ENCODE results near the gene BASP1. TPM values are rescaled to one million over a fixed set of nuclear protein-coding genes. Genes with fewer than 3 reads are reported as not detected.
A peak's percentile ranks its signal among the peaks of the same experiment; 100 is the strongest.
"Not testable (repeated sequence)": the region's sequence is repeated elsewhere in the genome, so short reads cannot be mapped to it uniquely, and the experiment has no call there.

BASP1 gene
- total RNA-seq, 2 donors from 2014 or later: 3.7 to 5.0 TPM

DNA sequence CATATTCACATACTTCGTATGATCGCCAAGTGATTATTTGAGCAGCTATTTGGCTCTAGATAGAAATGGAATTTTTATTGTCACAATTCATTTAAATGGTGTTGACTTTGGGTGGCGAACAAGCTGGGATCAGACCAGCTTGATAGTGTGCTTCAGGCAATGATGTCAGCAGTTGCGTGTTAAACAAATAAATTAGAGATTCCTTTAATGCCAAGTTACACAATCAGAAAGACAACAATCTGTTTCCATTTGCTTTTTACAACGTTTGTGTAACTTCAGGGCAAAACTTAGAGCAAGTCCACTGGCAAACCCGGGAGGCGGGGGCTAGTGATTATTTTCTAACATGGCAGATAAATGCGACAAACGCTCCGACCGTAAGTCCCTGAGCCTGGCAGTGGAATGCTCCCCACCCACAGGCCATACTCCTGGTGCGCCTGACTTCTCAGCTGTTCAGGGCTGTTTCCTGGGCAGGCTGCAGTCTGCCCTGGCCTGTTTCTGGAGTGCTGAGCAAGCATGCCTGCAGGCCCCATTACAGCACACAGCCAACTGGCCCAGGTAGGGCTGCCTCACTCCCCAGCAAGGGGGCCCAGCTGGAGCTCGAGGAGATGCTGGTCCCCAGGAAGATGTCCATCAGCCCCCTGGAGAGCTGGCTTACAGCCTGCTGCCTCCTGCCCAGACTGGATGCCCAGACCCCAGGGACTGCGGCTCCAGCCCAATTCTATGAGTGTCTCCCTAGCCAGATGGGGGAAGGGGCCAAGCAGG lies 88.7 kb downstream of the BASP1 start:
- intact Hi-C loops (cut with DNase I, micrococcal nuclease): no loop called here
- DNase-seq: peak; percentile 53 to 59
- peak; percentile 97 for ATAC-seq

DNA sequence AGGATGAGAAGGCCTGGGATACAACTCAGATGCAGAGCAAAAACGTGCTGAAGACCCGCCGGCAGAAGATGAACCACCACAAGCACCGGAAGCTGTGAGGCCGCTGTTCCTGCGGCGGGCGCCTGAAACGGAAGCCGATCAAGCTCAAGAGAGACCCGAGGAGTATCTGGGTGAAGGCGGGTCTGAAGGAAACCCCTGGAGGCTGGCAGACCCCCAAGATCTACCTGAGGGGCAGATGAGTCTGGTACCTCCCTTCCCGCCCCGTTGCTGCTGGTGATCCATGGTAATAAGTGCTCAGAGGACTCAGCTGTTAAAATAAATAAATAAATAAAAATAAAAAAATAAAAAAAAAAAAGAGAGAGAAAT lies 89.3 kb downstream of the BASP1 start:
- no peak for ATAC-seq
- no peak for DNase-seq
- intact Hi-C loops (cut with DNase I, micrococcal nuclease): no loop called here

DNA sequence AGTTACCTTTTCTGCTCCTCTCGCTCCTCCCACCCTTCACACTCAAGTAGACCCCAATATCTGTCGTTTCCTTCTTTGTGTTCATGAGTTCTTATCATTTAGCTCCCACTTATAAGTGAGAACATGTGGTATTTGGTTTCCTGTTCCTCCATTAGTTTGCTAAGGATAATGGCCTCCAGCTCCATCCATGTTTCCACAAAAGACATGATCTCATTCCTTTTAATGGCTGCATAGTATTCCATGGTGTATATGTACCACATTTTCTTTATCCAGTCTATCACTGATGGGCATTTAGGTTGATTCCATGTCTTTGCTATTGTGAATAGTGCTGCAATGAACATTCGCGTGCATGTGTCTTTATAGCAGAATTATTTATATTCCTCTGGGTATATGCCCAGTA lies 90.0 kb downstream of the BASP1 start:
- intact Hi-C loops (cut with DNase I, micrococcal nuclease); ATAC-seq; DNase-seq: not testable (repeated sequence)

DNA sequence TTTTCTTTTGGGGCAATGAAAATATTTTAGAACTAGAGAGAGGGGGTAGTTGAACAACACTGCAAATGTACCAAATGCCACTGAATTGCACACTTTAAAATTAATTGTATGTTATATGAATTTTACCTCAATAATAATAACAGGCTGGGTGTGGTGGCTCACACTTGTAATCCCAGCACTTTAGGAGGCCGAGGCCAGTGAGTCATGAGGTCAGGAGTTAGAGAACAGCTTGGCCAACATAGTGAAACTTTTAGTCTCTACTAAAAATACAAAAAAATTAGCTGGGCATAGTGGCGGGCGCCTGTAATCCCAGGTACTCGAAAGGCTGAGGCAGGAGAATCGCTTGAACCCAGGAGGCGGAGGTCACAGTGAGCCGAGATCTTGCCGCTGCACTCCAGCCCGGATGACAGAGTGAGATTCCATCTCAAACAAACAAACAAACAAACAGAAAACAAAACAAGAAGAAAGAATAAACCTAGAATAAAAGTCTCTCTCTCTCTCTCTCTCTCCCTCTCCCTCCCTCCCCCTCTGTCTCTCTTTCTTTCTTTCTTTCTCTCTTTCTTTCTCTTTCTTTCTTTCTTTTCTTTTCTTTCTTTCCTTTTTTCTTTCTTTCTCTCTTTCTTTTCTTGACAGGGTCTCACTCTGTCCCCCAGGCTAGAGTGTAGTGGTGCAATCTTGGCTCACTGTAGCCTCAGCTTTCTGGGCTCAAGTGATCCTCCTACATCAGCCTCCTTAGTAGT lies 91.1 kb downstream of the BASP1 start:
- intact Hi-C loops (cut with DNase I, micrococcal nuclease): no loop called here
- ATAC-seq: no peak

DNA sequence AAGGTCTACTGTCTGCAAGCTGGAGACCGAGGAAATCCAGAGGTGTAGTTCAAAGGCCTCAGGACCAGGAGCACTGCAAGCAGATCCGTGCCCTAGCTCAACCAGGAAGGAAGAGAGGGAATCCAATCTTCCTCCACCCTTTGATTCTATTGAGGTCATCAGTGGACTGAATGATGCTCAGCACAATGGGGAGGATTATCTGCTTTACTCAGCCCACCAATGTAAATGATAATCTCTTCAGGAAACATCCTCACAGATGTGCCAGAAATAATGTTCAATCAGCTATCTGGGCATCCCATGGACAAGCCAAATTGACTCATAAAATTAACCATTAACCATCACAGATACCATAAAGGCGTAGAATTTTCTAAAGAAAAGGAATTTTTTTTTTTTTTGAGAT lies 92.0 kb downstream of the BASP1 start:
- intact Hi-C loops (cut with DNase I, micrococcal nuclease): no loop called here
- ATAC-seq (no peak), DNase-seq (no peak)

More for the DNA sequence above, 91.1 kb downstream of the BASP1 start:
- DNase-seq: no peak

DNA sequence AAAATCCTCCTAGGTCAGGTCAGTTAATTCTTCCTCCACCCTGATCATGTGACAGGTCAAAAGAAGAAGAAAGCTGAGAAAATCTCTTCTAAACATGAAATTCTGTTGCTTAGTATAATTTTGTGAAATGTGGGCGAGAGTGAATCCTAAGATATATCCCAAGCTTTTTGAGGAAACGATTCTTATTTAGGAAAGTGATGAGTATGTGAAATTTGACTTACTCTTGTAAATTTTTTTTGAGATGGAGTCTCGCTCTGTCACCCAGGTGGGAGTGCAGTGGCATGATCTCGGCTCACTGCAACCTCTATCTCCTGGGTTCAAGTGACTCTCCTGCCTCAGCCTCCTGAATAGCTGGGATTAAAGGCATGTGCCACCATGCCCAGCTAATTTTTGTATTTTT lies 93.1 kb downstream of the BASP1 start:
- intact Hi-C loops (cut with DNase I, micrococcal nuclease); DNase-seq; ATAC-seq: not testable (repeated sequence)

DNA sequence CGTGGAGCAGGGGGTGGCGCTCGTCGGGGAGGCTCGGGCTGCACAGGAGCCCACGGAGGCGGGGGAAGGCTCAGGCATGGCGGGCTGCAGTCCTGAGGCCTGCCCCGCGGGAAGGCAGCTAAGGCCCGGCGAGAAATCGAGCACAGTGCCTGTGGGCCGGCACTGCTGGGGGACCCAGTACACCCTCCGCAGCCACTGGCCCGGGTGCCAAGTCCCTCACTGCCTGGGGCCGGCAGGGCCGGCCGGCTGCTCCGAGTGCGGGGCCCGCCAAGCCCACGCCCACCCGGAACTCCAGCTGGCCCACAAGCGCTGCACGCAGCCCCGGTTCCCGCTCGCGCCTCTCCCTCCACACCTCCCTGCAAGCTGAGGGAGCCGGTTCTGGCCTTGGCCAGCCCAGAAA lies 94.4 kb downstream of the BASP1 start:
- ATAC-seq; intact Hi-C loops (cut with DNase I, micrococcal nuclease); DNase-seq: not testable (repeated sequence)

DNA sequence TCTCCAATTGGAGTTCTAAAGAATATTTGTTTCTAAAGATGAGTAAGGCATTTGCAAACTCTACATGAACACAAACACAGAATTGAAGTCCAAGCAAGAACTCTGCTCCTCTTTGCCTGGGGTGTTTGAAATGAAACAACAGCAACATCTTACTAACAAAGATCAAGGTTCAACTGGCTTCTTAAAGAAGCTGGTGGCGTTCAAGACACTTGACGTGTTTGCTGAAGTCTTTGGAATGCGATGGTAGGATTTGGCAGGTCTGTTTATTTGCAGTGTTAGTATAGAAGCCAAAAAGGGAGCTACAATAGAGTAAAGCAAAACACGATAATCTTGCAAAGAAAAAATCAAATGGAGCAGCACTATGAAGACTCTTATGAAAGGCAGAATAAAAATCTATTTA lies 94.9 kb downstream of the BASP1 start:
- DNase-seq (no peak), ATAC-seq (no peak)
- intact Hi-C loops (cut with DNase I, micrococcal nuclease): no loop called here

DNA sequence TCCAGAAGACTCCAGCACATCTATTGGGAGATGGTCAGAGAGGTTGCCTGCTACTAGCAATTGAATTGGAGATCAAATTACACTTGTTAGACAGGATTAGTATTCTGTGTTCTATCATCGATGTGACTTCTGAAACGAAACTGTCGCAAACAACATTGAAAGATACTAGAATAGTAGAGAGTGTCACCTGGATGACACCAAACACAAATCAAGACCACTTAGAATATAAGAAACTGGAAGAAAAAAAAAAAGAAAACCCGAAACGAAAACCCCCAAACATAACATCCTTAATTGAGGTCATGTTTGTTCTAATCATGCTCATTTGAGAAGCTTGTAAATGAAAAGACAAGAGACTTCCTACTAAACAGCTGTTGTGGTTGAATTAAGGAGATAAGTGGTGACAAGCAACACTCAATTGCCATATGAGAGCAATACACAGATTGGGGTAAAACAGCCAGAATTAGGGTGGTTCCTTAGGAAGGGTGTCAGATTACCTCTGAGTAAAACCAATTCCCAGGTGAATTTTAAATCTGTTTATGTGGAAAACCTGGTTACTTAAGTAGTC lies 97.6 kb downstream of the BASP1 start:
- no peak for DNase-seq
- intact Hi-C loops (cut with DNase I, micrococcal nuclease): no loop called here
- ATAC-seq: no peak

DNA sequence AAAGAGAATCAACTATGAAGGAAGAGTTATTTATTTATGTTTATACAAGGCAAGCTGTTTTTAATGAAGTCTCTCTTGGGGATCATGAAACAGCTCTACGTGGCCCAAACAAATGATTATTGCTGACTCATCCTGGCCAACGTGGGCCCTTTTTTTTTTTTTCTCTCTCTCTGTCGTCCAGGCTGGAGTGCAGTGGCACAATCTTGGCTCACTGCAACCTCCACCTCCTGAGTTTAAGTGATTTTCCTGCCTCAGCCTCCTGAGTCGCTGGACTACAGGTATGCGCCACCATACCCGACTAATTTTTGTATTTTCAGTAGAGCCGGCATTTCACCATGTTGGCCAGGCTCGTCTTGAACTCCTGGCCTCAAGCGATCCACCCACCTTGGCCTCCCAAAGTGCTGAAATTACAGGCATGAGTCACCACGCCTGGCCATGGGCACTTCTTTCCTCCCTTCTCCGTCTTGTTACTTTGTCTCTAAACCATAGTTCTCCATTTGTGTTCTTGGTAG lies 98.3 kb downstream of the BASP1 start:
- DNase-seq: no peak
- intact Hi-C loops (cut with DNase I, micrococcal nuclease): no loop called here

DNA sequence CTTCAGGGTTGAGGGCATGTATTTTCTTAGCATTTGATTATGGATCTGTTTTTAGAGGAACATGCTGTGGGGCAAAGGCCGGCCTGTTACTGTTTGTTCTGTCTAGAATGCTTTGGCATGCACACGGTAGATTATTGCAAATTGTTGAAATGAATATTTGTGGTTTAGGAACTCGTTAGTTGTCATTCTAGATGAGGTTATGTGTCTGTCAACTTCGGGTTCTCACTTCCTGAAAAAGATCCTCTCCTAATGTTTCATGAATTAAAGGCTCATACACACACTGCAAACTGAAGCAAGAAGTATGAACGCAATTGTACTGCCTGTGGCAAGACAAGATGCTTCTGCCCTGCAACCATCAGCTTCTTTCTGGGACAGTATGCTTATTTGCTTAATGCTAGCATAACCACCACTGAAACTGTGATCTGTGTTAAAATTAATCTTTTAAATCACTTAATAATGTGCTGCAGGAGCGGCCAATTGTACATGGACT lies 99.6 kb downstream of the BASP1 start:
- DNase-seq (no peak), ATAC-seq (peak; percentile 40)
- intact Hi-C loops (cut with DNase I, micrococcal nuclease): no loop called here

More for the DNA sequence above, 98.3 kb downstream of the BASP1 start:
- ATAC-seq: no peak

DNA sequence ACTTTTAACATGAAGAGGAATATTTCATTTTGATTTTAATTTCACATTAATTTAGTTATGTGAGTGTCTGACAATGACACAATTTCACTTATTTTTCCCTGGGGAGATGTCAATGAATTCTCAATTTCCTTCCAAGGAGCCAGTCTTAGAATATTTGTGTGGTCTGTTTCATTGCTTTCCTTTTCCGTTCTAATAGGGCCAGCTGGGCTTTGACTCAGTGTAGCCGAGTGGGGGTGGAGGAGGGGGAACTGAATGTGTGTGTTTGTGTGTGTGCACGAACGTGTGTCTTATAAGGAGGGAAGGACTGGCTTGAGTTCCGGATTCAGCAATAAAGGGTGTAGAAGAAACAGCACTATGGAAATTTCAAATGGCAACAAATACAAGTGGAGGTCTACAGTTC lies 100.0 kb downstream of the BASP1 start:
- DNase-seq: peak in 1 of 2 donors; percentile 36

DNA sequence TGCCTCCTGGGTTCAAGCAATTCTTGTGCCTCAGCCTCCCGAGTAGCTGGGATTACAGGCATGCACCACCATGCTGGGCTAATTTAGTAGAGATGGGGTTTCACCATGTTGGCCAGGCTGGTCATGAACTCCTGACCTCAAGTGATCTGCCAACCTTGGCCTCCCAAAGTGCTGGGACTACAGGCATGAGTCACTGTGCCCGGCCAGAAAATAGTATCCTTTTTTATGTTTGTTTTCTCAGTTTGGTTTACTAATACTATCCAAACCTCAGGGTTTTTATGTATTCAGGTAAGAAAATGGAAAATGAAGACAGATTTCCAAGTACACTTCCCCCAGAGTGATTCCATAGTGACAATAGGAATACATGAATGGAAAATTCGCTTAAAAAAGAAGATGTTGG lies 101.7 kb downstream of the BASP1 start:
- intact Hi-C loops (cut with DNase I, micrococcal nuclease); ATAC-seq; DNase-seq: not testable (repeated sequence)

More for the DNA sequence above, 100.0 kb downstream of the BASP1 start:
- ATAC-seq: no peak
- intact Hi-C loops (cut with DNase I, micrococcal nuclease): no loop called here

DNA sequence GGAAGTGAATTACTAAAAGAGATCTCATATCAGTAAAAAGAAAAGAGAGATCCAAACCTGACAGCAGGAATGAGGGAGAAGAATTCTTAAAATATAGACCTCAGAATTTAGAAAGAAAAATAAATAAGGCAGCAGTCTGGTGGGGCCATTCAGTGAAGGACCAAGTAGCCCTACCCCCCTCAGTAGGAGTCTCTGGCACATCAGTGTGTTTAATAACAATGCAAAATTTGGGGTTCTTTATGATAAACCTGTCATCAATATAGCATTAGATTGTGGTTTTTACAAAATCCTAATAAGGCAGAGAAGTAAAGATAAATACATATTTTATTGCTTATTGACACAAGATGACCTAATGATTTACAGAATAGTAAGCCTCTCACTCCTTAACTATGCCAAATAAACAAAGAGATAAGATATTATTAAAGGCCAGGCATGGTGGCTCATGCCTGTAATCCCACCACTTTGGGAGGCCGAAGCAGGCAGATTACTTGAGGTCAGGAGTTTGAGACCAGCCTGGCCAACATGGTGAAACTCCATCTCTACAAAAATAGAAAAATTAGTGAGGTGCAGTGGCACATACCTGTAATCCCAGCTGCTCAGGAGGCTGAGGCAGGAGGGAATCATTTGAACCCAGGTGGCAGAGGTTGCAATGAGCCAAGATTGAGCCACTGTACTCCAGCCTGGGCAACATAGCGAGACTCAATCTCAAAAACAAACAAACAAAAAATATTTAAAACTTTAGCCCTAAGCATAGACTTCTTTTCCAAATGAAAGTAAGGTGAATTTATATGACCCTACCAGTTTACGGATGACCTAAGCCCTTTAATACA lies 108.6 kb downstream of the BASP1 start:
- no peak for ATAC-seq
- intact Hi-C loops (cut with DNase I, micrococcal nuclease): no loop called here

More for the DNA sequence above, 108.6 kb downstream of the BASP1 start:
- no peak for DNase-seq
